Right lobe of liver (tissue), 6 donors: ENCODE results near the gene EMC10. TPM values are rescaled to one million over a fixed set of nuclear protein-coding genes. Genes with fewer than 3 reads are reported as not detected.

Experiments used
- ATAC-seq, 4 donors: fragments of 200-7000 bp; cut with Tn5 transposase; one replicate each; pipeline ENCODE4 v1.9.1; 2020; ENCODE audit warnings: mild to moderate bottlenecking in 4 of 4, moderate library complexity in 4 of 4
- DNase-seq, 3 donors: peaks; one replicate each; pipeline ENCODE4 v3.0.0-alpha.2; 2020
- H3K27ac ChIP-seq, 3 donors: fragments of 200-600 bp; one replicate each; pipeline ENCODE4 v1.8.0; 2022
- H3K27me3 ChIP-seq, 2 donors: fragments of 200-600 bp; one replicate each; pipeline ENCODE4 v1.8.0; 2022
- H3K36me3 ChIP-seq, 4 donors: fragments of 200-600 bp; sonication (generic) in 1 of 4; one replicate each; pipeline versions ENCODE4 v1.5.1 to v1.8.0; 2017 to 2022; ENCODE audit warnings: control low read depth in 1 of 4
- H3K4me1 ChIP-seq, 4 donors: fragments of 200-600 bp; sonication (generic) in 1 of 4; one replicate each; pipeline versions ENCODE4 v1.5.1 to v1.8.0; 2017 to 2022; ENCODE audit warnings: control low read depth in 1 of 4
- H3K4me3 ChIP-seq, 3 donors: fragments of 200-600 bp; one replicate each; pipeline ENCODE4 v1.8.0; 2022
- H3K9me3 ChIP-seq, 4 donors: fragments of 200-600 bp; sonication (generic) in 1 of 4; one replicate each; pipeline versions ENCODE4 v1.5.1 to v1.8.0; 2017 to 2022; ENCODE audit warnings: control low read depth in 1 of 4
- CTCF ChIP-seq, 4 donors: fragments of 200-600 bp in 3 of 4; fragments of 450-650 bp in 1 of 4; IDR thresholded peaks; one replicate each; pipeline versions ENCODE4 v1.5.1 to v1.8.0; 2016 to 2022; ENCODE audit warnings: antibody characterized with exemption in 4 of 4, mild to moderate bottlenecking in 2 of 4
- POLR2A ChIP-seq: fragments of 450-650 bp; IDR thresholded peaks from one replicate; pipeline ENCODE4 v1.6.1; 2017; ENCODE audit warnings: antibody characterized with exemption, mild to moderate bottlenecking
- WGBS: methylation state at CpG from one replicate; pipeline ENCODE4 v1.1.6; 2018; ENCODE audit warnings: low coverage, low lambda C conversion rate; ENCODE audit not compliant: insufficient coverage; ENCODE audit errors: missing lambda C conversion rate; 5-methylcytosine and 5-hydroxymethylcytosine counted together
- intact Hi-C, 2 donors: fragments of 100-400 bp; cut with DNase I; formaldehyde crosslinking; loops; one replicate each; pipeline versions ENCODE4 v1.11.2 to v1.14.1; 2022
- total RNA-seq, 6 experiments: library from RNA; depleted of rRNA in 2 of 6; stranded (reverse); fragments of >200 nt in 2 of 6; fragmentation: NEBNext Ultra II Directional in 3 of 6; extraction: Animal tissue kit (Norgen Biotek cat#: 25700) in 3 of 6; gene quantifications; one replicate each; pipeline versions ENCODE4 v1.1.0 to v1.2.4, GENCODE V29; 2016 to 2023
- donor health status: DM: no; HTN: yes; CAD: no.
- donor health status: DM: no; HTN: no; CAD: no.
- donor health status: DM: no; HTN: no; CAD: no.
- donor health status: DM: no; HTN: yes; CAD: no.
- donor health status: DM: no; HTN: yes; CAD: no.

EMC10 gene
- total RNA-seq, 6 experiments from 2014 or later: 48.6 to 82.8 (median 74.2) TPM

DNA sequence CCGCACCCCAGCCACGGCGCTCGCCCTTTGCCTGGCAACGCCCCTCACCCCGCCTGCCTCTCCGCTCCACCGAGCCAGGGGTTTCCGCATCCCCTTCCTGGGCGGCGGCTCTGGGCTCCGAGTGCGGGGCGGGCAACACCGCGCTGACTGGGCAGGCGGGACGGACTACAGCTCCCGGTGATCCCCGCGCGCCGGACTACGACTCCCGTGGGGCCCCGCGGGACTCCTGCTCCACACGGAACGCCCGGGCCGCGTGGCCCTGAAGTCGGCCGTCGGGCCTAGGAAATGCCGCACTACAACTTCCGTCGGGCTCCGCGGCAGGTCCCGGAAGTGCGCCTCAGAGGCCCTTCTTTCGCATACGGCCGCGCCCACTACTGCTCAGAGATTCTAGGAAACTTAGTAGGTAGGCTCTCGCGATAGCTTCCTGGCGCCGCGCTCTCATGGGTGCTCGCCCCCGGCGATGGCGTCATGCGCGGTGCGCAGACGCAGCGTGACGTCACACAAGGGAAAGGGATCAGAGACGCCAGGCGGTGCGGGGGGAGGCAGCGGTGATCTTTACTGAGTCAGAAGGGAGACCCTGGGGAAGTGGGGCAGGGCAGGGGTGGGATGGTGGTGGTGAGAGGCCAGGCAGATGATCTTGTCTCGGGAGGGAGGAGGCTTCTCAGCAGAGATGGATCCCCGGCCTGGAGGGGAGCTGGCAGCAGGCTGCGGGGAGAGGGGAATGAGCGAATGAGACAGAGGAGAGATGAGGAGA lies 34.9 kb downstream of the EMC10 start, which contains the start of gene JOSD2:
TSS of gene JOSD2 (minus strand) at position 123 of the 754 bp plus-strand sequence. CDS start 760 bp downstream, outside the sequence.
- DNase-seq: peak; percentile 98 to 99 (median 99)
- H3K4me1 ChIP-seq: peaks cover 0 to 17% (median 4%) of the 10 kb centered on the region in 4 donors

DNA sequence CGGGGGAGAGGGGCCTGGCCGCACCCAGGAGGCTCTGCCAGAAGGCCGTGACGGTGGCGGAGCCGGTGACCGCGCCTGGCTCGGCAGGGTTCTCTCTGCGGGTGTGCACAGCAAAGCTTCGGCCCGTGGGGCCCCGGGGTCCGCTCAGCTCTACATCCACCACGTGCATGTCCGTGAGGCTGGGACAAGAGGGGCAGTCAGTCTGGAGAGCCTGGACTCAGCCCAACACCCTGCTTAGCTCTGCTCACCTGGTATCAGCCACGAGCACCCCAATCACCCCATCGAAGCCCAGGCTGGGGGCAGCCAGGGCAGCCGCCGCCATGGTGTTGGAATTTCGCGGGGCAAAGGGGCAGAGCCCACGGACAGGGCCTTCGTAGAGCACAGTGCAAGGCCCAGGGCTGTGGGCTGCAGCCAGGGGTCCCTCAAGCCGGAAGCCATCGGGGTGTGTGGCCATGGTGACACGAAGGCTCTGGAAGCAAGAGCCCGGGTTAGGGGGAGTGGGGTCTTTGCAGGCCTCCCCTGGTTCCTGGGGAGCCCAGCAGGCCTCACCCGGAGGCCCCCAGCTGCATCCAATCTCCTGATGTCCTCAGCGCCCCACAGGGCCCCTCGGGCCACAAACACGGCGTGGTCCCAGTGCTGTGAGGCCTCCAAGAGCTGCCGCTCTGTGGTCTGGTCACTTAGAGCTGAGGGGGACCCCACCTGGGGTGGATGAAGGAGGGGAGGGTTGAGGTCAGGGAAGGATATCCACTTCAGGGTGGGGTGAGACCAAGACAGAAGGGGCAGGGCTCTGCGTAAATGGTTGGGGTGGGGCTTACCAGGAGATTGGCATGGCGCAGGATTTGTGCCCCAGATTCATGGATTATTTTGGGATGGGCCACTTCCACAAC lies 36.0 kb downstream of the EMC10 start:
- TF ChIP-seq CTCF (IDR thresholded peaks at IDR 0.05) (no peak), POLR2A (no peak)
- Histone ChIP-seq H3K36me3 (no peaks in the 10 kb centered on the region), H3K9me3 (no peaks in the 10 kb centered on the region), H3K27ac (peak overlapping the region in 2 of 3 donors; percentile 72 to 85), H3K27me3 (no peaks in the 10 kb centered on the region), H3K4me1 (peaks cover 0 to 17% (median 4%) of the 10 kb centered on the region in 4 donors), H3K4me3 (peak overlapping the region; percentile 32 to 76 (median 72))
- WGBS: 80% methylated on average over 8 of the region's 36 CpGs
- intact Hi-C loops: no loop called here
- ATAC-seq (no peak), DNase-seq (peak in 1 of 3 donors; percentile 64)

More for the DNA sequence above, 34.9 kb downstream of the EMC10 start, which contains the start of gene JOSD2:
- intact Hi-C loops: no loop called here
- H3K27me3 ChIP-seq: no peaks in the 10 kb centered on the region
- TF ChIP-seq CTCF (IDR thresholded peaks at IDR 0.05) (no peak), POLR2A (peak; percentile 68)
- H3K9me3 ChIP-seq: no peaks in the 10 kb centered on the region
- 2% methylated on average over 37 of the region's 69 CpGs for WGBS
- peak; percentile 89 to 93 (median 91) for ATAC-seq
- H3K27ac ChIP-seq: peak within 1 kb of the TSS; percentile 44 to 72 (median 47)
- peak within 1 kb of the TSS; percentile 65 to 76 (median 72) for H3K4me3 ChIP-seq
- no peaks in the 10 kb centered on the region for H3K36me3 ChIP-seq

DNA sequence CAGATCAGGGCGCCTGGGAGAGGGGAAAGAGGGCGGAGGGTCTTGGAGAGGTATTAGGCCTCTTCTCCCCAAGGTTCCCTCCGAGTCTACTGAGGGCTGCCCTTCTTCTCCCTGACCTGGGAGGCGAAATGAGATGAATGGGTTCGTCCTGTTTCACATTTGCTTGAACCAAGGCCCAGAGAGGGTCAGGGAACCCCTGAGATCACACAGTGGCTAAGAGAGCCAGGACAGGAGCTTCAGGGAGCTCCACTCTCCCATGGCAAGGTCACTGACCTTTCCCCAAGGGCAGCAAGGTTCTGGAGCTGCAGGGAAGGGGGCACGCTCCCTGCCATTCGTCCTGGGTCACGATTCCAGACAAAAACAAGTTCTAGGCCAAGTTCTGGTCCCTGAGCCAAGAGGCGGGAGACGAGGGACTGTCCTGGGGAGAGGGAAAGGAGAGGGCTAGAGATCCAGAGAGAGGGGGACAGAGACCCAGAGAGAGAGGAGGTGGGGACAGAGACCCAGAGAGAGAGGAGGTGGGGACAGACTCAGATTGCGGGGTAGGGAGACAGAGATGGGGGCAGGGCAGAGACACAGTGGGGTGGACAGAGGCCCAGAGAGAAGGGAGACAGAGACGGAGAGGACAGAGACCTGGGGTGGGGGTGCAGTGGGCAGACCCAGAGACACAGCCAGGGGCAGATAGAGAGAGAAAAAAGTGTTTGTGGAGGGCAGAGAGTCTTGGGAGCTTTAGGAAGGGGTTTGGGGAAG lies 36.9 kb downstream of the EMC10 start:
- intact Hi-C loops: no loop called here
- Histone ChIP-seq H3K4me3 (peak overlapping the region; percentile 32 to 59 (median 57)), H3K27ac (peak overlapping the region; percentile 63 to 85 (median 72))

More for the DNA sequence above, 36.9 kb downstream of the EMC10 start:
- Histone ChIP-seq H3K27me3 (no peaks in the 10 kb centered on the region), H3K9me3 (no peaks in the 10 kb centered on the region), H3K36me3 (no peaks in the 10 kb centered on the region), H3K4me1 (peaks cover 0 to 17% (median 4%) of the 10 kb centered on the region in 4 donors)
- TF ChIP-seq CTCF (IDR thresholded peaks at IDR 0.05) (no peak), POLR2A (no peak)
- 13% methylated on average over 8 of the region's 12 CpGs for WGBS
- DNase-seq: peak in 1 of 3 donors; percentile 60
- ATAC-seq: peak; percentile 1 to 15 (median 2)
